ENCODE results near the gene N4BP2. TPM values are rescaled to one million over a fixed set of nuclear protein-coding genes. Genes with fewer than 3 reads are reported as not detected.
A peak's percentile ranks its signal among the peaks of the same experiment; 100 is the strongest.

Gene N4BP2
- total RNA-seq, 1 experiment from 2014 or later = 8.8 TPM

GRCh38 chr4:40179360-40179759, 122.7 kb downstream of the N4BP2 start:
- H3K27ac Mint-ChIP-seq (ENCODE audit: low read depth, unreplicated experiment) = peak overlapping the region; percentile 66
- no TSS peak for BruUV-seq (replicated peaks)
- TF ChIP-seq CTCF (IDR thresholded peaks at IDR 0.05; ENCODE audit: unreplicated experiment) = no peak
- ChIA-PET POLR2A (interaction anchor here (1.0 to 1.3 kb wide), 2 partner anchors 32 to 138 kb away, joined by 5 to 6 read pairs; no protein-coding TSS in a partner anchor), CTCF (interaction anchor here (0.7 to 1.0 kb wide), 3 partner anchors 10 to 138 kb away, joined by 3 to 4 read pairs (median 4); no protein-coding TSS in a partner anchor)
- intact Hi-C loops (cut with micrococcal nuclease) = no loop called here
- peaks cover 7% of the 10 kb centered on the region for H3K4me1 Mint-ChIP-seq (ENCODE audit: insufficient read depth, unreplicated experiment)
- H3K9me3 Mint-ChIP-seq (ENCODE audit: unreplicated experiment) = no peaks in the 10 kb centered on the region
- H3K4me3 Mint-ChIP-seq (ENCODE audit: unreplicated experiment) = no peak overlapping the region
- H3K27me3 Mint-ChIP-seq (ENCODE audit: insufficient read depth, unreplicated experiment) = no peaks in the 10 kb centered on the region
- no peak for DNase-seq (ENCODE audit: unreplicated experiment)
- peaks cover 13% of the 10 kb centered on the region for H3K36me3 Mint-ChIP-seq (ENCODE audit: insufficient read depth, unreplicated experiment)

GRCh38 chr4:40180356-40180755, 123.7 kb downstream of the N4BP2 start:
- no peaks in the 10 kb centered on the region for H3K9me3 Mint-ChIP-seq (ENCODE audit: unreplicated experiment)
- peaks cover 13% of the 10 kb centered on the region for H3K36me3 Mint-ChIP-seq (ENCODE audit: insufficient read depth, unreplicated experiment)
- CTCF ChIA-PET = interaction anchor here (0.6 to 1.2 kb wide), 2 partner anchors 29 to 132 kb away, joined by 3 read pairs; no protein-coding TSS in a partner anchor
- H3K4me3 Mint-ChIP-seq (ENCODE audit: unreplicated experiment) = no peak overlapping the region
- POLR2A ChIA-PET = interaction anchor here (1.0 to 1.3 kb wide), 4 partner anchors 31 to 137 kb away, joined by 3 to 6 read pairs (median 4); no protein-coding TSS in a partner anchor
- peaks cover 7% of the 10 kb centered on the region for H3K4me1 Mint-ChIP-seq (ENCODE audit: insufficient read depth, unreplicated experiment)
- intact Hi-C loops (cut with micrococcal nuclease) = loop anchor here (5.0 kb wide), 1 partner anchor 77 kb away; no protein-coding TSS in a partner anchor
- peak; percentile 91 for DNase-seq (ENCODE audit: unreplicated experiment)
- TF ChIP-seq CTCF (IDR thresholded peaks at IDR 0.05; ENCODE audit: unreplicated experiment) = no peak
- H3K27me3 Mint-ChIP-seq (ENCODE audit: insufficient read depth, unreplicated experiment) = no peaks in the 10 kb centered on the region
- peak overlapping the region; percentile 66 for H3K27ac Mint-ChIP-seq (ENCODE audit: low read depth, unreplicated experiment)
- BruUV-seq (replicated peaks) = no TSS peak

- TF ChIP-seq CTCF (IDR thresholded peaks at IDR 0.05; ENCODE audit: unreplicated experiment) = no peak
- DNase-seq (ENCODE audit: unreplicated experiment) = no peak
- no peaks in the 10 kb centered on the region for H3K27me3 Mint-ChIP-seq (ENCODE audit: insufficient read depth, unreplicated experiment)
- H3K4me3 Mint-ChIP-seq (ENCODE audit: unreplicated experiment) = no peak overlapping the region
- intact Hi-C loops (cut with micrococcal nuclease) = loop anchor here (5.0 kb wide), 1 partner anchor 75 kb away; no protein-coding TSS in a partner anchor
- no peak overlapping the region for H3K27ac Mint-ChIP-seq (ENCODE audit: low read depth, unreplicated experiment)
- H3K9me3 Mint-ChIP-seq (ENCODE audit: unreplicated experiment) = no peaks in the 10 kb centered on the region
- ChIA-PET CTCF (interaction anchor here (0.7 to 1.2 kb wide), 3 partner anchors 37 to 144 kb away, joined by 3 to 4 read pairs (median 3); no protein-coding TSS in a partner anchor), POLR2A (interaction anchor here (1.2 to 2.7 kb wide), 4 partner anchors 15 to 126 kb away, joined by 3 to 19 read pairs (median 6); partner anchors contain the start of genes N4BP2 and RHOH)
- peaks cover 10% of the 10 kb centered on the region for H3K36me3 Mint-ChIP-seq (ENCODE audit: insufficient read depth, unreplicated experiment)
- no TSS peak for BruUV-seq (replicated peaks)
- H3K4me1 Mint-ChIP-seq (ENCODE audit: insufficient read depth, unreplicated experiment) = peaks cover 17% of the 10 kb centered on the region
Observed at GRCh38 chr4:40182001-40182400, 125.4 kb downstream of the N4BP2 start.

- no peak overlapping the region for H3K4me3 Mint-ChIP-seq (ENCODE audit: unreplicated experiment)
- DNase-seq (ENCODE audit: unreplicated experiment) = no peak
- ChIA-PET POLR2A (interaction anchor here (0.6 to 4.3 kb wide), 6 partner anchors 68 to 134 kb away, joined by 3 to 27 read pairs (median 4); partner anchors contain the start of gene N4BP2), CTCF (interaction anchor here (0.6 to 1.4 kb wide), 4 partner anchors 40 to 127 kb away, joined by 3 to 5 read pairs (median 4); no protein-coding TSS in a partner anchor)
- H3K4me1 Mint-ChIP-seq (ENCODE audit: insufficient read depth, unreplicated experiment) = peaks cover 17% of the 10 kb centered on the region
- TF ChIP-seq CTCF (IDR thresholded peaks at IDR 0.05; ENCODE audit: unreplicated experiment) = no peak
- no peaks in the 10 kb centered on the region for H3K9me3 Mint-ChIP-seq (ENCODE audit: unreplicated experiment)
- H3K27ac Mint-ChIP-seq (ENCODE audit: low read depth, unreplicated experiment) = peak overlapping the region; percentile 81
- BruUV-seq (replicated peaks) = no TSS peak
- peaks cover 7% of the 10 kb centered on the region for H3K36me3 Mint-ChIP-seq (ENCODE audit: insufficient read depth, unreplicated experiment)
- no peaks in the 10 kb centered on the region for H3K27me3 Mint-ChIP-seq (ENCODE audit: insufficient read depth, unreplicated experiment)
- intact Hi-C loops (cut with micrococcal nuclease) = loop anchor here (5.0 kb wide), 1 partner anchor 74 kb away; no protein-coding TSS in a partner anchor
Observed at GRCh38 chr4:40182954-40183353, 126.3 kb downstream of the N4BP2 start.

Data from MCF 10A (cell line).